ENCODE measurements around the gene ZNF652. TPM values are rescaled to one million over a fixed set of nuclear protein-coding genes. Genes with fewer than 3 reads are reported as not detected.

ZNF652 gene
- total RNA-seq, 1 experiment from 2014 or later: 18.2 TPM

DNA sequence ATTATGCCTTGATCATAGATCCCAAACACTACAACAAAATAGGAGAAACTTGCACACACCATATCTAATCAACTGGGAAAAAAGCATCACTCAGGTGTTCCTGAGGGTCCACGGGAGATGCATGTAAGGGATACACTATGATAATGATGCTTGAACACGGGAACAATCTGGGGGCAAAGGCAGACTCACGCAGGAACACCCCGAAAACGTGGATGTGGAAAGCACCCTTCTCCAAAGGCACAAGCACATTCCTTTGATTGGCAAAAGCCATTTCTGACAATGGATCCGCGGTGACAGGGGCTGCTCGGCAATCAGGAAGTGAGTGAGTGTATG, 1.3 kb downstream of the ZNF652 start:
- Histone ChIP-seq H3K27me3 (ENCODE audit: low read length) (no peaks in the 10 kb centered on the region), H3K27ac (ENCODE audit: low read length) (0 out of 2 replicates have a peak overlapping the region, but pooled peaks have one; percentile 23), H3K79me2 (ENCODE audit: low read length) (peaks cover 58% of the 10 kb centered on the region), H3K9me3 (ENCODE audit: low read length) (no peaks in the 10 kb centered on the region), H3K4me1 (ENCODE audit: insufficient read depth, low read length) (peaks cover 34% of the 10 kb centered on the region), H3K36me3 (ENCODE audit: low read depth, low read length) (no peaks in the 10 kb centered on the region), H4K20me1 (ENCODE audit: low read length) (peaks cover 36% of the 10 kb centered on the region), H3K9me2 (replicated peaks; ENCODE audit: low read length) (no peaks in the 10 kb centered on the region), H3F3A (ENCODE audit: low read length, unreplicated experiment) (no peaks in the 10 kb centered on the region), H3K4me2 (ENCODE audit: low read length) (peak overlapping the region; percentile 84), H3K4me3 (ENCODE audit: low read length) (peak overlapping the region; percentile 93), H3K9ac (ENCODE audit: low read length) (peak overlapping the region; percentile 76), H2AFZ (ENCODE audit: low read length) (peak overlapping the region; percentile 64)
- intact Hi-C loops (cut with micrococcal nuclease): loop anchor here (2.0 kb wide), 1 partner anchor 14 kb away; no protein-coding TSS in a partner anchor
- DNase-seq: no peak
- no TSS peak for BruUV-seq (replicated peaks)
- TF ChIP-seq EZH2 (IDR thresholded peaks at IDR 0.05; ENCODE audit: low read length, unreplicated experiment) (no peak), EZH2phosphoT487 (IDR thresholded peaks at IDR 0.05; ENCODE audit: borderline replicate concordance, low read length) (no peak)
- TF ChIP-seq, protein P1, sequence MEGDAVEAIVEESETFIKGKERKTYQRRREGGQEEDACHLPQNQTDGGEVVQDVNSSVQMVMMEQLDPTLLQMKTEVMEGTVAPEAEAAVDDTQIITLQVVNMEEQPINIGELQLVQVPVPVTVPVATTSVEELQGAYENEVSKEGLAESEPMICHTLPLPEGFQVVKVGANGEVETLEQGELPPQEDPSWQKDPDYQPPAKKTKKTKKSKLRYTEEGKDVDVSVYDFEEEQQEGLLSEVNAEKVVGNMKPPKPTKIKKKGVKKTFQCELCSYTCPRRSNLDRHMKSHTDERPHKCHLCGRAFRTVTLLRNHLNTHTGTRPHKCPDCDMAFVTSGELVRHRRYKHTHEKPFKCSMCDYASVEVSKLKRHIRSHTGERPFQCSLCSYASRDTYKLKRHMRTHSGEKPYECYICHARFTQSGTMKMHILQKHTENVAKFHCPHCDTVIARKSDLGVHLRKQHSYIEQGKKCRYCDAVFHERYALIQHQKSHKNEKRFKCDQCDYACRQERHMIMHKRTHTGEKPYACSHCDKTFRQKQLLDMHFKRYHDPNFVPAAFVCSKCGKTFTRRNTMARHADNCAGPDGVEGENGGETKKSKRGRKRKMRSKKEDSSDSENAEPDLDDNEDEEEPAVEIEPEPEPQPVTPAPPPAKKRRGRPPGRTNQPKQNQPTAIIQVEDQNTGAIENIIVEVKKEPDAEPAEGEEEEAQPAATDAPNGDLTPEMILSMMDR (conservative IDR thresholded peaks at IDR 0.05; ENCODE audit: low read depth, low read length): no peak
- peak; percentile 34 for ATAC-seq
- CTCF ChIA-PET: interaction anchor here (0.6 kb wide), 1 partner anchor 22 kb away, joined by 7 read pairs; no protein-coding TSS in a partner anchor
- POLR2A ChIA-PET (ENCODE audit: unreplicated experiment): no interaction called here

DNA sequence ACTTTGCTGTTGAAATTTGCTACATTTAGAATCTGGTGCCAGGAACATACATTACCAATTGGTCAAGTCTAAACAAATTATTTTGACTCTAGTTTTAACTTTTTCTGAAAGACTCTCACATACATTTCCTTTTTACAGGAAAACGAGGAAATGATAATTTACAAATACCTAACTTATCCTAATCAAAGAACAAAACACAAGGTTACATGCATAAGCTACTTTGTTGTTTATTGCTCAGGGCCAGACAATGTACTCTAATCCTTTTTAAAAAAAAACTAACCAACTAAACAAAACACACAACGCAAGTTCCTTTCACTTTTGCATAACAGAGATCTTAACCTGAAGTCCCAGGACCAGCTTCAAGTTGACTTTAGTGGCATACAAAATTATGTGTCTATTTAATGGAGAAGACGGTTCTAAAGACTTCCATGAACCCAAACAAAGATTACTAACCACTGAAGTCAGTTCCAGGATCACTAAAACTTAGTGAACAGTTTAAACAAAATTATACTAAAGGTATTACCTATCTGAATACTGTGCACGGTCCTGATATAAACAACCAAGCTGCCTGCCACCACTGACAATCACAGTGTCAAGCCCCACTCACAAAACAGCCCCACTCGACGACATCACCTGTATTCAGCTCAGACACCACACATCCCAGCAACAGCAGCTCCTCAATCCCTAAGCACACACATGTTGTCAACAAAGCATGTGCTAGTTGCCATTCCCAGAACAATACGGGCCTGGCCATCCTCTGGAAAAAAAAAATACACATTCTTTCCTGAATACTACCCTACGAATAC, 1.9 kb downstream of the ZNF652 start:
- ATAC-seq: no peak
- Histone ChIP-seq H3K4me2 (ENCODE audit: low read length) (peak overlapping the region; percentile 84), H3K36me3 (ENCODE audit: low read depth, low read length) (no peaks in the 10 kb centered on the region), H3F3A (ENCODE audit: low read length, unreplicated experiment) (no peaks in the 10 kb centered on the region), H3K9me3 (ENCODE audit: low read length) (no peaks in the 10 kb centered on the region), H3K4me3 (ENCODE audit: low read length) (peak overlapping the region; percentile 93), H3K9ac (ENCODE audit: low read length) (peak overlapping the region; percentile 76), H3K79me2 (ENCODE audit: low read length) (peaks cover 62% of the 10 kb centered on the region), H3K27ac (ENCODE audit: low read length) (no peak overlapping the region), H2AFZ (ENCODE audit: low read length) (peak overlapping the region; percentile 64), H3K27me3 (ENCODE audit: low read length) (no peaks in the 10 kb centered on the region), H3K9me2 (replicated peaks; ENCODE audit: low read length) (no peaks in the 10 kb centered on the region), H4K20me1 (ENCODE audit: low read length) (peaks cover 36% of the 10 kb centered on the region), H3K4me1 (ENCODE audit: insufficient read depth, low read length) (peaks cover 34% of the 10 kb centered on the region)
- ChIA-PET POLR2A (ENCODE audit: unreplicated experiment) (no interaction called here), CTCF (interaction anchor here (0.6 to 0.7 kb wide), 2 partner anchors 31 to 1011 kb away, joined by 3 read pairs; no protein-coding TSS in a partner anchor)
- TF ChIP-seq, protein P1 (conservative IDR thresholded peaks at IDR 0.05; ENCODE audit: low read depth, low read length): no peak
- no peak for TF ChIP-seq EZH2 (IDR thresholded peaks at IDR 0.05; ENCODE audit: low read length, unreplicated experiment)
- TF ChIP-seq EZH2phosphoT487 (IDR thresholded peaks at IDR 0.05; ENCODE audit: borderline replicate concordance, low read length): no peak
- TSS peak; percentile 32 for BruUV-seq (replicated peaks)
- DNase-seq: peak; percentile 18
- intact Hi-C loops (cut with micrococcal nuclease): loop anchor here (2.0 kb wide), 1 partner anchor 13 kb away; no protein-coding TSS in a partner anchor
